Astrocyte (in vitro differentiated cells and primary cell): ENCODE measurements around the gene PXDN. TPM values are rescaled to one million over a fixed set of nuclear protein-coding genes. Genes with fewer than 3 reads are reported as not detected.

ENCODE experiments used
- DNase-seq: peaks from one replicate; pipeline ENCODE4 v3.0.0-alpha.2; 2010; ENCODE audit warnings: low read depth
- FAIRE-seq: peaks from 2 replicates; lab custom pipeline; 2011; peaks lifted over from hg19 to GRCh38; lab: Jason Lieb, UNC
- H2AFZ ChIP-seq: 2 replicates; pipeline ENCODE4 v1.6.0; 2012; ENCODE audit warnings: low read depth, low read length, inconsistent platforms
- H3K27ac ChIP-seq: 2 replicates; pipeline ENCODE4 v1.5.1; 2011; ENCODE audit warnings: low read depth, low read length, inconsistent platforms
- H3K27me3 ChIP-seq: 2 replicates; pipeline ENCODE4 v1.6.0; 2011; ENCODE audit warnings: low read length, inconsistent platforms; ENCODE audit not compliant: insufficient read depth
- H3K36me3 ChIP-seq: 2 replicates; pipeline ENCODE4 v1.5.1; 2011; ENCODE audit warnings: low read length, inconsistent platforms; ENCODE audit not compliant: insufficient read depth
- H3K4me1 ChIP-seq: 2 replicates; pipeline ENCODE4 v1.5.1; 2011; ENCODE audit warnings: low read length, inconsistent platforms; ENCODE audit not compliant: insufficient read depth
- H3K4me2 ChIP-seq: 2 replicates; pipeline ENCODE4 v1.6.0; 2012; ENCODE audit warnings: low read length, inconsistent platforms
- H3K4me3 ChIP-seq: 2 replicates; pipeline ENCODE4 v1.5.1; 2011; ENCODE audit warnings: low read depth, mild to moderate bottlenecking, low read length, inconsistent platforms; ENCODE audit not compliant: insufficient read depth
- H3K79me2 ChIP-seq: 2 replicates; pipeline ENCODE4 v1.6.0; 2012; ENCODE audit warnings: mild to moderate bottlenecking, low read length, inconsistent platforms; ENCODE audit not compliant: insufficient read depth
- H3K9ac ChIP-seq: 2 replicates; pipeline ENCODE4 v1.6.0; 2012; ENCODE audit warnings: mild to moderate bottlenecking, low read length, inconsistent platforms
- H3K9me3 ChIP-seq: 2 replicates; pipeline ENCODE4 v1.5.1; 2012; ENCODE audit warnings: low read depth, mild to moderate bottlenecking, low read length, inconsistent platforms; ENCODE audit not compliant: insufficient read depth
- H4K20me1 ChIP-seq: 2 replicates; pipeline ENCODE4 v1.6.0; 2012; ENCODE audit warnings: low read length, inconsistent platforms; ENCODE audit not compliant: insufficient read depth
- H3K27ac Mint-ChIP-seq: one replicate; pipeline ENCODE4 v1.8.0; 2021; ENCODE audit warnings: mild to moderate bottlenecking, mixed read lengths; ENCODE audit not compliant: unreplicated experiment
- H3K27me3 Mint-ChIP-seq: one replicate; pipeline ENCODE4 v1.8.0; 2021; ENCODE audit warnings: low read depth, mixed read lengths; ENCODE audit not compliant: unreplicated experiment
- H3K36me3 Mint-ChIP-seq: one replicate; pipeline ENCODE4 v1.8.0; 2021; ENCODE audit warnings: low read depth, mixed read lengths; ENCODE audit not compliant: unreplicated experiment
- H3K4me1 Mint-ChIP-seq: one replicate; pipeline ENCODE4 v1.8.0; 2021; ENCODE audit warnings: low read depth, mixed read lengths; ENCODE audit not compliant: unreplicated experiment
- H3K4me3 Mint-ChIP-seq: one replicate; pipeline ENCODE4 v1.8.0; 2021; ENCODE audit warnings: mild to moderate bottlenecking, moderate library complexity, mixed read lengths; ENCODE audit not compliant: unreplicated experiment
- H3K9me3 Mint-ChIP-seq: one replicate; pipeline ENCODE4 v1.8.0; 2021; ENCODE audit warnings: mild to moderate bottlenecking, mixed read lengths; ENCODE audit not compliant: unreplicated experiment
- EZH2 ChIP-seq: IDR thresholded peaks from 2 replicates; pipeline ENCODE4 v1.6.1; 2012; ENCODE audit warnings: mild to moderate bottlenecking, low read length, inconsistent platforms; ENCODE audit not compliant: insufficient read depth
- total RNA-seq: library from RNA; stranded (reverse); gene quantifications from 2 replicates; pipeline ENCODE4 v1.2.1, GENCODE V29; 2021
- TF ChIP-seq, protein P1 (sequence below): IDR thresholded peaks from 2 replicates; pipeline ENCODE4 v1.5.1; 2011; ENCODE audit warnings: low read depth, mild to moderate bottlenecking, inconsistent platforms, low read length, moderate library complexity; ENCODE audit not compliant: insufficient read depth

Gene PXDN
- total RNA-seq, 1 donor from 2014 or later = 417 TPM

DNA sequence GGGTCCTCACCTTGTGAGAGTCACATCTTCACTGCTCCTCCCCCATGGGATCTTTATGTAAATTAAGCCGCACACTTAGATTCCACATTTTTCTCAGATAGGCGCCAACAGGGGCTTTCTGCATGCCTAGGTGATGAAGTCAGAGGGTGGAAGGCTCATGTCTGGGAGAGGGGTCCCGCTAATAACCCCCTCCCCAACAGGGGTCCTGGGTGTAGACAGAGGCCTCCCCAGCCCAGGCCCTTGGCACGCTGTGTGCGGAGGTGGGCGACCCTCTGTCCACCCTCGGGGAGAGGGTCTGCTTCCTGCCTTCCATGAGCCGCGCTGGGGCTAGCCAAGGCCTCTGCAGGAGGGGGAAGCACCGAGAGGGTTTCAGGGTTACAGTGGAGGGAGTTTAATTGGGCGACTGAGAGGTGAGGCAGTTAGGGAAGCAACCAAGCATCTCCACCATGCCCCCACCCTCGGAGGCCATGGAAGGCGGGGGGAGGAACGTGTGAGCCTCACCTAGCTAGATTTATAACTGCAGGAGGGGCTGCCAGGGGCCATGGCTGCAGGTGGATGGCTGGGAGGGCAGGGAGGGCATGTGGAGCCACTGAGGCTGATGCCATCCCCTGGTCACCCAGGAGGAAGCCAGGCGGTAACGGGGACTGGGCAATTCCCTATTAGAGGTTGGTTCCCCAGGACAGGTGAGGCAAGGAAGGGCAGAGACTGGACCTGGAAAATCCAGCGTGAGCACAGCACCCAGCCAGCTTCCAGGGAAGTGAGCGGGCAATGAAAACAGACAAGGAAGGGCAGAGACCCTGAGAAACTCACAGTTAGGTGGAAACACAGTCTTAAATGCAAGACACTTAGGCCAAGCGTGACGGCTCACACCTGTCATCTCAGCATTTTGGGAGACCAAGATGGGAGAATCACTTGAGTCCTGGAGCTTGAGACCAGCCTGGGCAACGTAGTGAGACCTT, 7.7 kb upstream of the PXDN start:
- Histone ChIP-seq H4K20me1 (no peaks in the 10 kb centered on the region), H3K79me2 (no peaks in the 10 kb centered on the region), H3K36me3 (no peaks in the 10 kb centered on the region), H3K4me2 (no peak overlapping the region), H2AFZ (no peak overlapping the region), H3K9me3 (peaks cover 9% of the 10 kb centered on the region), H3K4me3 (no peak overlapping the region), H3K27me3 (no peaks in the 10 kb centered on the region), H3K4me1 (peaks cover 33% of the 10 kb centered on the region), H3K9ac (no peak overlapping the region), H3K27ac (no peak overlapping the region)
- peaks cover 16% of the 10 kb centered on the region for H3K9me3 Mint-ChIP-seq
- FAIRE-seq (no peak), DNase-seq (no peak)
- peaks cover 3% of the 10 kb centered on the region for H3K36me3 Mint-ChIP-seq
- H3K27ac Mint-ChIP-seq = no peak overlapping the region
- peaks cover 7% of the 10 kb centered on the region for H3K4me1 Mint-ChIP-seq
- TF ChIP-seq, protein P1, sequence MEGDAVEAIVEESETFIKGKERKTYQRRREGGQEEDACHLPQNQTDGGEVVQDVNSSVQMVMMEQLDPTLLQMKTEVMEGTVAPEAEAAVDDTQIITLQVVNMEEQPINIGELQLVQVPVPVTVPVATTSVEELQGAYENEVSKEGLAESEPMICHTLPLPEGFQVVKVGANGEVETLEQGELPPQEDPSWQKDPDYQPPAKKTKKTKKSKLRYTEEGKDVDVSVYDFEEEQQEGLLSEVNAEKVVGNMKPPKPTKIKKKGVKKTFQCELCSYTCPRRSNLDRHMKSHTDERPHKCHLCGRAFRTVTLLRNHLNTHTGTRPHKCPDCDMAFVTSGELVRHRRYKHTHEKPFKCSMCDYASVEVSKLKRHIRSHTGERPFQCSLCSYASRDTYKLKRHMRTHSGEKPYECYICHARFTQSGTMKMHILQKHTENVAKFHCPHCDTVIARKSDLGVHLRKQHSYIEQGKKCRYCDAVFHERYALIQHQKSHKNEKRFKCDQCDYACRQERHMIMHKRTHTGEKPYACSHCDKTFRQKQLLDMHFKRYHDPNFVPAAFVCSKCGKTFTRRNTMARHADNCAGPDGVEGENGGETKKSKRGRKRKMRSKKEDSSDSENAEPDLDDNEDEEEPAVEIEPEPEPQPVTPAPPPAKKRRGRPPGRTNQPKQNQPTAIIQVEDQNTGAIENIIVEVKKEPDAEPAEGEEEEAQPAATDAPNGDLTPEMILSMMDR = no peak
- TF ChIP-seq EZH2 = no peak
- no peak overlapping the region for H3K4me3 Mint-ChIP-seq
- H3K27me3 Mint-ChIP-seq = peaks cover 15% of the 10 kb centered on the region

DNA sequence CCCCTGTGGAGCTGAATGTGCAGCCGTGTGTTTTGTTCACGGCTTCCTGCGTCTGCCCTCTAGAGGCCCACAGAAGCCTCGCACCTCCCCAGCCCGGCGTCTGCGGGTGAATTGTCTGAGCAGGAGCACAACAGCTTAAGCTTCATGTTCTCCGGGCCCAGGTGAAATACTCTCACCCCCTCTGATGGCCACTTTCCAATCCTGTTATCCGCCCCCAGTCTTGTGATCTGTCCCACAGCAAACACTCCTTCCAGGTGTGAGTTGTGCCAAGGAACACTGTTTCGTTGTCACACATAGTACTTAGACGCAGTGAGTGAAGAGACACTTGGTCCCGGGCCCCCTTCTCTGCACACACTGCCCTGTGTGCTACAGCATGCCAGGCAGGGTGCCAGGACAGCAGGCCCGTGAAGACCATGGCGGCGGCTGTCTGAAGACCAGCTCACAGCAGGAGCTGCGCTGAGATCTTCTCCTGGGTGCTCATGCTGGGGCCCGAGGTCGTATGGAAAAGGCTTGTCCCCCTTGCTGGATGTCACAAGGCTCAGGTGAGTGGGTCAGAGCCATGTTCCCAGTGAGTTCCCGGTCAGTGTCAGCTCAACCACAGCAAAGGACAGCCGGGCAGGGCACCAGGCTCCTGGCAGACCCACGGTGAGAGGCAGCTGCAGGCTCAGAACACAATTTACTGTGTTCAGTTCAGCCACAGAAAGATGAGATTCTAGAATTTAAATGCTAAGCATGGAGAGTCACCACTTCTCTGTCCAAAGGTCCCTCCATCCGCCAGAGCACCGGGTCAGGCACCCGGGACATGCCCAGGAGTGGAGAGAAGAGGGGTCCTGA, 6.8 kb upstream of the PXDN start:
- H3K27ac Mint-ChIP-seq = no peak overlapping the region
- Histone ChIP-seq H3K9me3 (peaks cover 9% of the 10 kb centered on the region), H3K4me2 (peak overlapping the region; percentile 51)

More for the DNA sequence above, 6.8 kb upstream of the PXDN start:
- Histone ChIP-seq H3K79me2 (no peaks in the 10 kb centered on the region), H3K27me3 (no peaks in the 10 kb centered on the region), H3K4me1 (peaks cover 29% of the 10 kb centered on the region), H4K20me1 (no peaks in the 10 kb centered on the region), H3K36me3 (no peaks in the 10 kb centered on the region), H3K4me3 (no peak overlapping the region), H3K9ac (peak overlapping the region; percentile 71), H2AFZ (peak overlapping the region; percentile 51), H3K27ac (no peak overlapping the region)
- peaks cover 22% of the 10 kb centered on the region for H3K27me3 Mint-ChIP-seq
- TF ChIP-seq EZH2 = no peak
- TF ChIP-seq, protein P1 = peak; percentile 87
- H3K4me3 Mint-ChIP-seq = no peak overlapping the region
- DNase-seq (peak; percentile 81), FAIRE-seq (no peak)
- peaks cover 7% of the 10 kb centered on the region for H3K4me1 Mint-ChIP-seq
- peaks cover 16% of the 10 kb centered on the region for H3K9me3 Mint-ChIP-seq
- peaks cover 7% of the 10 kb centered on the region for H3K36me3 Mint-ChIP-seq
